ENCODE data around the gene HOXD9.

HOXD9 gene

DNA sequence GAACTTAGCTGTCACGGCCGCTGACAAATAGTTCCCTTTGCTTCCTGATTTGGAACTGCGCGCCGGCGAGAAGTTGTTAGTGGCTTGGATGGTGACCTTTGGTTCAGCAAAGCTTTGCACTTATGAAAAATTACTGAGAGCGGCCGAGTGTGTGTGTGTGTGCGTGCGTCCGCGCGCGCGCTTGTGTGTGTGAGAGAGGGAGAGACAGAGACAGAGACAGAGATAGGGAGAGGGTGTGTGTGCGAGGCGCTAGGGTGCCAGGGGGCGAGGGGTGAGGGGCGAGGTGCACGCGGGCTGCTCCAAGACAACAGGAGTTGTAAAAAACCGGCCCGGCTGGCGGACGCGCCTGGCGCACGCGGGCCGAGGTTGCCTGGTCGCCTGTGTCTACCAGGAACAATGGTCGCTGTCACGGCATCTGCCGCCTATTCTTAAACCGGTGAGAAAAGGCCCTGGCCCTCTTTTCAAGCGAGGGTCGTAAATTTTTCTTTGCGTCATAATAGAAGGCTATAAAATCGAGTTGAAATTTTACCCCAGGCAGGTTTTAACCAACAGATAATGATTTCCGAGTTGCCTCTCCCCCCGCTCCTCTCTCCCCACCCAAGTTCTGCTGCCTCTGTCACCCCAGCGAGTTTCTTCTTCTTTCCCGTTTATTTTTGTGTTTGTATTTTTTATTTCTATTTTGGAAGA lies 35.1 kb downstream of the HOXD9 start:
- no peak for DNase-seq

DNA sequence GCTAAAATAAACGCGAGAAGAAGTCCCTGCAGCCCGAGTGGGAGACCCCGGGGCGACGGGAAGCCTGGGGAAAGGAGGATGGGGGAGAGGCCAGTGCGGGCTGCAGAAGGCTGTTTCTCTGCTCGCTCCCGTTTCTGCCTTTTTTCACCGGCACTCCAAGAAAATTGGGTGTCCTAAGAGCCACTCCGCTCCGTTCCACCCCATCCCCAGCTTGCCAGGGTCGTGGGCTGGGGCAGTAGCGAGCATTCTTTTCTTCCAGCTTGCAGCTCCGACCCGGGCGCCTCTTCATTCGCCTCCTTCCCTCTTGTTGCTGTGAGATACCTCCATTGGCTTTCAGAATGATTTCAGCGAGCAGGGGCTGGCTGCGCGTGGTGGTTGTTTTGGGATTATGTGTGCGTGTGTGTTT lies 35.7 kb downstream of the HOXD9 start:
- DNase-seq: no peak

DNA sequence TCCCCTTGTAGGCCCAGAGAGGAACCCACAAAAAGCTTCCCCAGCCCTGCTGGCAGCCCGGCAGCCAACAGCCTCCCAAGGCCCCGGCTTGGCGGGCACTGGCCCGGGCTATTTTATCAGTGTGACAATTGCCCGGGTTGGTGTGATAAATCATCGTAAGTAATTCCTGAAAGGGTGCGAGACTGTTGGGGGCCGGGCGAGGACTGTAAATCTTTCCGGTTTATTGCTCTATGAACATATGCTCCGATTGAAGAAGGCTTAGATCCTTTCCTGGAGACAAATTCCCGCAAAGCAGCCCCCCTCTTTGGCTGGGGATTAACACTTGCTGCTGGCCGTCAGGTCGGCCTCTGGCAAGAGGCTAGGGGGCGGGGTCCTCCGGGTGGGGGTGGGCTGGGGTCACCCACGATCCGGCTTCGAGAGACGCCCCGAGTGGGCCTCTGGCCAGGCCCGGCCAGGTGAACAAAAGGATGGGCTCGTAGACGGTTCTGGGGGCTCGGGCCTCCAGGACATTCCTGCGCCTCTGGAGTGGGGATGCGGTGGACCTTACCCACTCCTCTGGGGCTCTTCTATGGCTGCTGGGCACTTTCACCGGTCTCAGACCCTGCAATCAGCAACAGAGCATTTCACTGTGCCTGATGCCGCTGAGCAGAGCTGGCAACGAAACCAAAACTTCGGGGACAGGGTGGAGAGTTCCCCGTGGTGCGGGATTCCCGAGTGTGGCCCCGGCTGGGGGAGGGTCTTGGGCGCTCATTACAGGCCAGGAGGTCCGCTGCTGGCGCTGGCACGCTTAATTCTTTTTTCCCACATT lies 36.5 kb downstream of the HOXD9 start:
- DNase-seq: no peak

DNA sequence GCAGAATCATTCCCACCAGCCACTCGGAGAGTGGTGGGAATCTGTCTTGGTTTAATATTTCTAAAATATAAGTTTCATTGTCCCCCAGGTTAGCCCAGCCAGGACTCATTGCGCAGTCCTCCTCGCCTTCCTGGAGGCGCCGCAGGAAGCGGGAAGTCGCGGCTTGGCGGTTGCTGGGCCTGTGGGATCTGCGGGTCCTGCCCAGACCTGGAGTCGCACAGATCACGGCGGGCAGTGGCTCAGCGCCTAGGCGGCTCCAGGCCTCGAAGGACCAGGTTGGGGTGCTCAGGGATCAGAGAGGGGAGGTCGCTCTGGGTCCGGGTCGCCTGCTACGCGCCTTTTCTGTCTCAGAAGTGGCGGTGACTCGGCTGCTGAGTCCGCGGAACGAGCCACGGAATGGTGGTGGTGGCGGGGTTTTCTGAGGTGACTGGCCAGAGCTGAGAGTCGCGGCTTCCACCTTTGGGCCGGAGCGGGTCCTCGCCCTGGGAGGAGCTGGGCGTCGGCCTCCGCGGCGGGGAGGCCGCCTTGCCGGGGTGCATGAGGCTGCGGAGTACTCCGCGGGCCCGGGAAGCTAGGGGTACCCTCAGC lies 37.2 kb downstream of the HOXD9 start:
- no peak for DNase-seq

DNA sequence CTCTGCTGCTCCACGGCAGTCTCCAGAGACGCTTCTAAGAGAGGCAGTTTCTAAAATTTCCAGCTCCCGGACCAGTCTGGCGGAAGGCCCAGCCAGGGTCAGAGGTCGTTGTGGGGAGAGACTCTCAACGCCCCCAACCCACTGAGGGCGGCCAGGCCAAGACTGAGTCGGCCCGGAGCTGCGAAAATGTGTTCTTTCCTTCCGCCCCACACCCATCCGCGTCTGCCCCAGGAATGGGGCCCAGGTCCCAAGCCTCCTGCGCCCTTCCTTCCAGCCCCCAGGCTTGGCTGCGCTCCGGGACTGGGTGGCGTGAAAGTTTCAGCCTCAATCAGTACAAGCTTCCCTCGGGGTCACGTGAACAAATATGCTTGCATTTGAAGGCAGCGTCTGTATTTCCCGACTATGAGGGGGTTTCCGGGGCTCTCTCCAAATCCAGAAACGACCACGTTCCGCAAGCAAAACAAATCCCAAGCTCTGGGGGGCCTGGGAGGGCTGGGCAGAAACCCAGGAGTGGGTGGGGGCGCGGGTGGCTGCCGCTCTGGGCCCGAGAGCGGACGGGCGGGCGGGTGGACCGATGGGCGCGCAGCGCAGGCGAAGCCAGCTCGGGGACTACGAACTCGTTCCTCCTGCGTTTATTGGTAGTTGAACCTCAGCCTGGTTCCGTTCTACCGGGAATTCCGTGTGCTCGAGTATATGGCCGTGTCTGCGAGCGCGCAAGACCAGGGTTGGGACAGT lies 37.9 kb downstream of the HOXD9 start:
- no peak for DNase-seq

DNA sequence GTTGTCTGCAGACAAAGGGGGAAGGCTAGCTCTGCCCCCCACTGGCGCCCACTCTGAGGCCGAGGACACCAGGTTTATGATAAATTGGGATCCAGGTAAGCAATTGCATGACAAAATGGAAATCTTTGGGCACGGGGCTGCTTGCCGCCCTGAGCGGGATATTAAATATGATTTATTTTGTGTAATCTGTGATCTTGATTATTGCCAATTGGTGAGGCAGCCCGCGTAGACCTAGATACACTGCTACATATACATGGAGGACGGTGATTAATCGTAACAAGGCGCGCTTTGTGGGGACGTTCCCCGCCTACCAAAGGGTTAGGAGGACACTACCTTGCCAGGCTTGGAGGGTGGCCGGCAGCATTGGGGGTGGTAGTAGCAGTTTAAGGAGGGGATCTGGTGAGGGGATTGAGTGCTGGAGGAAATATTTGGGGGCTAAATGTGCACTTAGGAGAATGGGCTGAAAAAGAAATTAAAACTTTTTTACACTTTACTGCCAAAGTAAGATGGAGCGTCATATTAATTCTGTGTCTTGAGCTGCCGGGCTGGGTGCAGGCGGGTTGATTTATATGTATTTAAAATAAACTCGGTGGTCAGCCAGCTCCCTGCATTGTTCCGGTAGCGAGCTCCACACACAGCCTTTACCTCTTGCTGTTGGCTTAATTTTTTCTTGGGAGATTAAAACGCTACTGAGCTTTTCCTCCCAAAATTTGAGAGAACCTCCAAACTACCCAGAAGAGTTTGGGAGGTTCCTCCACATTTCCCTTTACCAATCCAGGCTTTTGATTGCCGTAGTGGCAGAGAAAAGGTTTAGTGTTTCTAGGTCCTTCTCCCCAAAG lies 38.7 kb downstream of the HOXD9 start:
- no peak for DNase-seq

DNA sequence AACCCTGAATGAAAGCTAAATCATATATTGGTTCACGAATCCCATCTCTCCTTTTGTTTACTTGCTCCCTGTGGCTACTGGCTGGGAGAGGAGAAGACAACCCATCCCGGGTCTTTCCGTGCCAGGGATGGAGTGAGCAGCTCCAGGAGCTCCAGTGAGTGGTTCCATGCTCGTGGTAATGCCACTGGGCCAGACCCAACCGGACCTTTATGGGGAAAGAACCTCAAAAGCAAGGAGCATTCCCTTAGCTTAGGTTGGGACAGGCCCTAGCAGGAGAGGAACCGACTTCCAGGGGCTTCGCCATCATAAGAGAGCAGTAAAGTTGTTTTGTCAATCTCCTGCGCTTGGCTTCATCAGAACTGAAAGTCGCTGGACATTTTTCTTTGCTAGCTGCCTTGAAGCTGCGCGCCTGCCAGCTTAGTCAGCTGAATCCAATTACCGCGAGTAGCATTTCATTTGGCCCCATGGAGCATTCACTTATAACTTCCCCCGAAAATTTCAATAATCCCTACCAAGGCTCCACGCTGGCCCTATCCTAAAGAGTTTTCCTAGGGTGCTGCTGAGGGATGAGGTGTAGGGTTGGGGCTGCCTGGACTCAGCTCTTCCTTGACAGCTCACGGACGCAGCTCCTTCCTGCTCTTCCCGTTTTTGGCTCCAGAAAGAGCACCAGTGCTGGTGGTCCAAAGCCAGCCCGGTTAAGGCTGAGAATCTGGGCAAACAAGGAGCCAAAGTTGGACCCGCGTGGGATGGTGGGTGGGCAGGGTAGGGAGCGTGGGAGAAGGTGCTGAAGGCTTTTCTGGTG lies 39.5 kb downstream of the HOXD9 start:
- DNase-seq: no peak

DNA sequence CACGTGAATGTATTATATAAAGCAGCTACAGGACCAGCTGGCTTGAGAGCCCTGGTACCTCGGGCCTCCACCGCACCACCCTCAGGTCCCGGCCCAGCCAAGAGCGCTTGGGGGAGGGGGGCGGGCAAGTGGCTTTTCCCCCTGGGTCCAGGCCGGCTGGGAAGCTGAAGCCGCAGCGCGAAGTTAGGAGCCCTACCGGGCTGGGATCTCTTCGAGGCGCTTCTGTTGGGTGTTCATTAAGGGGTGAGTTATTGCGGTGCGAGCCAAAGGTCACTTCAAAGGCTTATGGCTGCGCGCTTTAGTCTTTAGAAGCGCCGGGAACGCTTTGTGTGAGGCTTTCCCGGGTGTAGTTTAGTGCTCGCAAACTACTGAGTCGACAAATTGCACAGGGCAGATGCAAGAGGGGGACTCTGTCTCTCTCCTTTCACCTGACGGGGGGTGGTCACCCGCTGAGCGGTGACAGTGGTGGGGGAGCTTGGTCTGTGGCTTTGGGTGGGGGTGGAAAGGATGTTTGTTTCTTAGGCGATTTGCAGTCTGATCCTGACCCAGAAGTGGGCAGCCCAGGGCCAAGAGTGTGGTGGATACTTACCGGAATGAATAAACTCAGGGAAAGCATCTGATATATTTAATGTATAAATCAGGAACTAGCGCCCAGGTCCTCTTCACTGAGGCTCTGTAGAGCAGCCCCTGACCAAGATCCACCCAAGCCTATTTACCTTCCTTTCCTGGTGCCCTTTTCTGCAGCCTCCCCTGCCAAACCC lies 40.6 kb downstream of the HOXD9 start:
- no peak for DNase-seq

DNA sequence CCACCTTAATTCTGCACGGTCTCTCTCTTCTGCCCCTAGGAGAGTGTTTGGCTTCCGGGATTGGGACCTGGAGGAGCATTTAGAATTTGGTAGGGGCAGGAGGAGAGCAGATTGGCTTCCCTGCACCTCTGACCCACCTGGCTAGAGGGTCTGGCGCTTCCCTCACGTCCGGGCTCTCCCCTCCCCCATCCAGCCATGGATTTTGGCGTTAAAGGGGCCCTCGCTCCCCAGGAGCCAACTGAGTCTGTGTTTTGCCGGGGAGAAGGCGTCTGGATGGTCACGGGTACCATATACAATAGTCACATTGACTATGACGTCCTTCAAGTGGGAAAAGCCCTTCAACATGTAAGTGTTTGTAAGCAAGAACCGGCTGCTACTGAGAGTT lies 41.1 kb downstream of the HOXD9 start:
- DNase-seq: no peak

DNA sequence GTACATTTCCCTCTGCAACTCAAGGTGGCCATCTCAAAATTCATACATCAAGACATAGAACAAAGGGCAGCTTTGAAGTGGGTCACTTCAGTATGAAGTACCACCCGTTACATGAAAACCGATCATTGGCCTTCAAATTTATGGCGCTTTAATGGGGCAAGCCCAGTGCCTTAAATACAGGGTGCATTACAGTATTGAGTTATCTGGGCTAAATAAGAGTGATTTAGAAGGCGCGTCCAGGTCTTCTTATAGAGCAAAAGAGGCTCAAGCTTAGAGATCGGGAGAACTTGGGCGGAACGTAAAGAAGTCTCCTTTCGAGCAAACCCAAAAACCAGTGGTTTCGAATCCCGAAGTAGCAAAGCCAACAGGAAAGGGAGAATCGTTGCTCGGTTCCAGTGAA lies 41.7 kb downstream of the HOXD9 start:
- DNase-seq: no peak

DNA sequence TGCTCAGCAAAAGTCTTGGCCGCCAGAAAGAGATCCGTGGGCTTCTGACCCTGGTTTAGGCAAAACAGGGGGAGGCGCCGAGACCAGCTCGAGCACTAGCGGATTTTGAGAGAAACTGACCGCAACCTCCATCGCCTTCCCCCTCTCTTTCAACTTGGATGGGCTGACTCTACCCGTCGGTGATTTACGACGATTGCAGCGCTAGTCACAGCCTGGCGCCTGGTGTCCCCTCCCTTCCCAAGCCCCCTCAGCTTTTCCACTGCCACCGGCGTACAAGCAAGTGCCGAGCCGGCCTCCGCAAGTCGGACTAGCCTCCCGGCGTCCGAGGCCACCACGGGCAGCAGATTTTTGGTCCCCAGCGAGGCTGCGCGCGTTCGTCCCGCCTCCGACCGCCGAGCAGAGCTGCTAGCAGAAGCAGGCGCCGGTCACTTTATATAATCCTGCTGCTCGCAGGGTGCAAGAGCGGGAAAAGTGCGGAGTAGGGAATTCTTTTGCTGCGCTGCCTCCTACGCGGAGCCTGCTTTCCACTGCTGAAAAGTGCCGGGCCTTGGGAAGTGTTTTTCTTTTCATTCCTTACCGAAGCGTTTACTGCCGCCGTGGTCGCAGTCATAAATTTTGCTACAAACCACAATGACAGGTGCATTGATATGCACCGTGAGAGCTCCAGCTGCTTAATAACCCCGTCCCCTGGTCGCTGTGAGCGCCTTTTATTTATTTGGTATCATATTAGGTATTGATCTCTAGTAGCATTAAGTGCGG lies 42.3 kb downstream of the HOXD9 start:
- no peak for DNase-seq

DNA sequence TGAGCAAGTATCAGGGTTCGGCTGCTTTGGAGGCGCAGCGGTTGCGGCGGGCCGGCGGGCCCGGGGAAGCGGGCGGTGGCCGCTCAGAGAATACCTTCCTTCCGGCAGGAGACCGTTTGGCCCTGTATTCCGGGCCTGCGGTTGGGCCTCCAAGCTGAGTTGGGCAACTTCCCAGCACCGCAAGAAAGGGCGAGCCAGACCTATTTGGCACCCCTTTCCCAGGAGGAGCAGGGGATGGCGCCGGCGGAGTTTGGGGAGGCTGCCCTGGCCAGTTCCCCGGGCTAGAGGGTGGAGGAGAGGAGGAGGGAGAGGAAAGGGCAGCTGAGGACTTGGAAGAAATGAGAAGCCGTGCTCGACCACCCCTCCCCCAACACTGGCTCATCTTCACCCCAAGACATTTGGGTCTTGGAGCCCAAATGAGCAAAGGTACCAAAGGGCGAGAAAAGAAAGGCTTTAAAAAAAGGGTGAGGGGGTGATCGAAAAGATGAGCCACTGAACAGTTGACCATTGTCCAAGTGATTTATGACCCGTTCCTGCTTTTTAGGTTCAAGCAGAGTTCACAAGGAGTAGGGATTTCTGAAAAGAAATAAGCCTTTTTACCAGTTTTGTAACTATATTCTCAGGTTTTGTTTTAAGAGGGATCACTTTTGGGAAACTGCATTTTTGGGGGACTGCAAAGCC lies 43.0 kb downstream of the HOXD9 start:
- DNase-seq: no peak

DNA sequence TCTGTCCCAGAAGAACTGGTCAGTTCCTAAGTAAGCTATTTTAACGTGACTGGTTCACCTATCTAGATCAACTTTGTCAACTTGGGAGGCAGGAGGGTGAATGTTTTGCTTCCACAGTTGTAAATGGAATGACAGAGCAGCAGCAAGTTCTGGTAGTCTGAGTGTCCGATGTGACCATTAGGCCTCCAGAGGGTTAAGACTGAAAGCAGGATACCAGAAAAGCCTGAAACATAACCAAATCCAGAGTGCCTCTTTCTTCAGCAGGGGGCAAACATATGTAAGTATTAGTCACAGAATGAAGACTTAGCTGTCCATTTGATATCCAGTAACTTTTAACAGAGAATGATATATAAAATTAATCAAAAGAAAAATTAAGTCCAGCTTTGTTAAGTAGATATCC lies 43.8 kb downstream of the HOXD9 start:
- no peak for DNase-seq

DNA sequence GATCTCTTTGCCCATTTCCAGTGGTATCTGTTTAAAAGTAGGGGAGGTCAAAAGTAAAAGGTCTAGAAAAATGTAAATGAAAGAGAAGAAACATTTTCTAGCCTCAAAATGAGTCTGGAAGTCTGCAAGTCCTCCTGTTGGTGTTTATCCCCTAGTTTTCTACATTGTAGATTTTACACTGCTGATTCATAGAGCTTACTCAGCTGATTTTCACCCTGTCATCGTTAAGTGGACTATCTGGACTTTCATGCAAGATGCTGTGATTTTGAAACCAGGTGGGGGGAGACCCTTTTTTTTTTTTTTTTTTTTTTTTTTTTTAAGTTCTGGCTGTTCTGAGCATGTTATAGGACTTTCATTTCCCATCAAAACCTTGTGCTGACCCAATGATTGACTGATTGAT lies 44.9 kb downstream of the HOXD9 start:
- DNase-seq: no peak

DNA sequence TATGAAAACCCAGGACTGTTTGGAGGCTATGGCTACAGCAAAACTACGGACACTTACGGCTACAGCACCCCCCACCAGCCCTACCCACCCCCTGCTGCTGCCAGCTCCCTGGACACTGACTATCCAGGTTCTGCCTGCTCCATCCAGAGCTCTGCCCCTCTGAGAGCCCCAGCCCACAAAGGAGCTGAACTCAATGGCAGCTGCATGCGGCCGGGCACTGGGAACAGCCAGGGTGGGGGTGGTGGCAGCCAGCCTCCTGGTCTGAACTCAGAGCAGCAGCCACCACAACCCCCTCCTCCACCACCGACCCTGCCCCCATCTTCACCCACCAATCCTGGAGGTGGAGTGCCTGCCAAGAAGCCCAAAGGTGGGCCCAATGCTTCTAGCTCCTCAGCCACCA lies 46.7 kb downstream of the HOXD9 start:
- no peak for DNase-seq

DNA sequence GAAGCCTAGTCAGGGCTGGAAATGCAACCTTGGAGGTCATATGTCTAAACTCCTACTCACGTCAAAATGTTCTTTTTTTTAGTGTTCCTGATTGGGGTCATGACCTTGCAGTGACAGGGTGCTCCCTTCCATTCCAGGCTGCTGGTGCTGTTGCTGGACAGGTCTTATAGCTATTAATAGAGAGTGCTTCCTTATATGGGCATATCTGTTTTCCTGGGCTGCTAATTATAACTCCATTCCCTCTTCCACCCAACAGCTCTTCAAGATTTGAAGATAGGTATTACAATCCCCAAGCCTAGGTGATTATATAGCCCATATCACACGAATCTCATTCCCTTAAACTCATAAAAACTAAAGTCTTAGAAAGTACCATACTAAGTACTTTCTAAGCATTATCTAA lies 47.2 kb downstream of the HOXD9 start:
- no peak for DNase-seq

DNA sequence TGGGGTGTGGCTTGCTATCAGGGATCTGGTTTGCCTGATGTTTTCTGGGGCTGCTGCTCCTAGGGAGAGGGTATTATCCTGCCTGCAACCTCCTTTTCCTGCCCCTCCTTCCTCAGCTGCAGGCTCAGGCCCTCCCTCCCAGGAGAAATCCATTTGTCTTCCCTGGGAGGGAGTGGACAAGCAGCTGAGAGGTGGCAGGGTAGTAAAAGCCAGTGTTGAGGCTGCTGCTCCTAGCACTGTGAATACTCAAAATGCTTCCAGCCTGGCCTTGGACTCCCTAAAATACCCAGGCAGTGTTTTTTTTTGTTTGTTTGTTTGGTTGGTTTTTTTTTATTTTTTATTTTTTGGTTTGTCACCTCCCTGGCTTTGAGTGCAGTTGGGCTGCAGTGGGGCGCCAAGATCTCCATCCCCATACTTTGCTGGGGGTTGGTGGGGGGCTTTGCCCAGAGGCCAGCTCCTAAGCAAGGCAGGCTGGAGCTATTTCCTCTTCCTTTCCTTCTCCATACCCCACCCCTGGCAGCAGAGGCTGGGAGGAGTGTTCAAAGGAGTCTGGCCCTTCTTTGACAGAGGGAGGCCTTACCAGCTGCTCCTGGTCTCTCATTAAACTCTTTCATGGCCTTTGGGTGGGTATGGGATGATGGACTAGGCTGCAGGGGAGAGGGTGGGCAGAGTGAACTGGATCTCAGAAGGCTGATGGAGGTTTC lies 48.2 kb downstream of the HOXD9 start:
- DNase-seq: no peak

DNA sequence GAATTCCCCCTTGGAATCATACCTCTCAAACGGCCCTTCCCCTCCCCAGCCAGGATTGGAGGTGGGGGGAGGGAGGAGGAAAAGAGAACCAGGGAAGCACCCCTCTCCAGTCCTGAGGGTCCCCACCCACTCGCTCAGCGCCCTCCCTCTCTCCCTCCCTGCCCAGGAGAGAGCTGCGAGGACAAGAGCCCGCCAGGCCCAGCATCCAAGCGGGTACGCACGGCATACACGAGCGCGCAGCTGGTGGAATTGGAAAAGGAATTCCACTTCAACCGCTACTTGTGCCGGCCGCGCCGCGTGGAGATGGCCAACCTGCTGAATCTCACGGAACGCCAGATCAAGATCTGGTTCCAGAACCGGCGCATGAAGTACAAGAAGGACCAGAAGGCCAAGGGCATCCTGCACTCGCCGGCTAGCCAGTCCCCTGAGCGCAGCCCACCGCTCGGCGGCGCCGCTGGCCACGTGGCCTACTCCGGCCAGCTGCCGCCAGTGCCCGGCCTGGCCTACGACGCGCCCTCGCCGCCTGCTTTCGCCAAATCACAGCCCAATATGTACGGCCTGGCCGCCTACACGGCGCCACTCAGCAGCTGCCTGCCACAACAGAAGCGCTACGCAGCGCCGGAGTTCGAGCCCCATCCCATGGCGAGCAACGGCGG lies 49.0 kb downstream of the HOXD9 start:
- no peak for DNase-seq
